ENCODE results near the gene NCAPD2. TPM values are rescaled to one million over a fixed set of nuclear protein-coding genes. Genes with fewer than 3 reads are reported as not detected.

NCAPD2 gene
- total RNA-seq (ENCODE audit: low replicate concordance), result 96.5 and 109 TPM in 2 replicates
- long read RNA-seq, full-length matches to known transcripts, result 13 of 90 reads
- long read RNA-seq, partial matches to known transcripts, result 63 of 90 reads
- long read RNA-seq, other reads (novel, unspliced or antisense), result 14 of 90 reads

DNA sequence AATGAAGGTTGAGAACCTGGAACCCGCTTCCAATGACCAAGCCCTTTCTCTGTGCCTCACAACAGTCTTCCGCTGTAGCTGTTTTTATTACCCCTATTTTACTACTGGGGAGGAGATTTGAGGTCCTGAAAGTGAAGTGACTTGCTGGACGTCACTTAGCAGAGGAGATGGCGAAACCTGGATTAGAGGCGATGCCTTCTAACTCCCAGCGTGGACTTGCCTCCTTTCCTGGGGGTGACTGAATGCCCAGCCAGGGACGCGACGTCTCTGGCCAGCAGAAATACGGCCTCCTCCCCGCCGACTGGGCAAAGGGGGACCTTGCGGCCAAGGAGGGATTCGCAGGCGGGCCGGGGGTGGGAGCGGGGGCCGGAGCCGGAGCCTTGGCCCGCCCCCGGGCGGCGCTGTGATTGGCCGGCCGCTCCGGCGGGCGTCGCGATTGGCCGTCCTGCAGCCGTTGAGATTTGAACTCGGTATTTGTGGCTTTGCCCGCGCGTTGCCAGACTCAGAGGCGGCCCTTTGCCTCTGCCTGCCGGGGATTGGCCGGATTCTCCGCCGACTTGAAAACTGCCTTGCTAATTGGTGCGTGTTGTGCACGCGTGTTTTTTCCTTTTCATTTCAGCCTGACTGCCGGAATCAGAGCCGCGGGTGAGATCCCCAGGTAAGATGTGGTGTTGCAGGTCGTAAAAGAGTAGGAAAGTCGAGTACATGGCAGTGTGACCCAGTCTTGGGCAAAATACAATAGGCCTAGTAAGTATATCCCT lies at the start of gene NCAPD2:
Gene NCAPD2 (plus strand): TSS at position 606 of the 761 bp plus-strand sequence. CDS start 997 bp downstream, outside the sequence.
- Mint-ChIP-seq H3K27me3 (no peaks in the 10 kb centered on the region), H3K27ac (peak within 1 kb of the TSS; percentile 100), H3K9me3 (no peaks in the 10 kb centered on the region), H3K4me3 (peak within 1 kb of the TSS; percentile 98), H3K4me1 (ENCODE audit: unreplicated experiment) (peaks cover 7% of the 10 kb centered on the region), H3K36me3 (peaks cover 35% of the 10 kb centered on the region)
- peak; percentile 95 for DNase-seq (ENCODE audit: extremely low spot score, unreplicated experiment)
- peak; percentile 71 for TF ChIP-seq CTCF (conservative IDR thresholded peaks at IDR 0.05)

GRCh38 chr12:6444704-6445688 lies 48.9 kb upstream of the NCAPD2 start, which contains the start of gene CD27:
Gene CD27, plus strand, starts transcription at chr12:6444955. Its CDS starts 141 bp downstream, at chr12:6445096.
- DNase-seq (ENCODE audit: extremely low spot score, unreplicated experiment), result no peak
- H3K36me3 Mint-ChIP-seq, result peaks cover 6% of the 10 kb centered on the region

DNA sequence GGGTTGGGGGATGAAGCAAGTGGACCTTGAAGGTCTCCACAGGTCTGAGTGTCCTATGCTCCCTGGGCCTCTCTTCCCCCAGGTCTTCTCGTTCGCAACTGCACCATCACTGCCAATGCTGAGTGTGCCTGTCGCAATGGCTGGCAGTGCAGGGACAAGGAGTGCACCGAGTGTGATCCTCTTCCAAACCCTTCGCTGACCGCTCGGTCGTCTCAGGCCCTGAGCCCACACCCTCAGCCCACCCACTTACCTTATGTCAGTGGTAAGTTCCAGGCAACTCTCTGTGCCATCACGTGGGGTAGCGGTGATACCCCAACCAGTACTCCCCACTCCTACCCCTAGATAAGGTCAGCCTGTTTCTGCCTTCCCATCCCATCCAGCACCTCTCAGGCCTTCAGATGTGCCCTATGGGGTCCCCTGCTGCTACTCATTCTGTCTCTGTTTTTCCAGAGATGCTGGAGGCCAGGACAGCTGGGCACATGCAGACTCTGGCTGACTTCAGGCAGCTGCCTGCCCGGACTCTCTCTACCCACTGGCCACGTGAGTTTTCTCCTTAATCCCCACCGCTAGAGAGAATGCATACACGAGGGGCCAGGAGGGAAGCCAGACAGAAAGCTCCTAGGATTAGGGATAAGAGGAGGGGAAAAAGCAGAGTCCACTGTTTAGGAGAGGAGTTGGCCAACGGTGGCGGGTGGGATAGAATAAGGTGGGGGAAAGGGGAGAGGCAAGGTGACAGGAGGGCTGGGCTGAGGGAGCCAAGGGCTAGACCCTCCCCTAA lies 43.6 kb upstream of the NCAPD2 start:
- H3K9me3 Mint-ChIP-seq, result no peaks in the 10 kb centered on the region
- H3K4me3 Mint-ChIP-seq, result peak overlapping the region; percentile 90
- no peak for TF ChIP-seq CTCF (conservative IDR thresholded peaks at IDR 0.05)
- H3K4me1 Mint-ChIP-seq (ENCODE audit: unreplicated experiment), result peaks cover 25% of the 10 kb centered on the region
- H3K27me3 Mint-ChIP-seq, result no peaks in the 10 kb centered on the region
- DNase-seq (ENCODE audit: extremely low spot score, unreplicated experiment), result no peak
- H3K27ac Mint-ChIP-seq, result peak overlapping the region; percentile 93
- peaks cover 12% of the 10 kb centered on the region for H3K36me3 Mint-ChIP-seq

More at GRCh38 chr12:6444704-6445688, 48.9 kb upstream of the NCAPD2 start, which contains the start of gene CD27:
- H3K27ac Mint-ChIP-seq, result no peak within 1 kb of the TSS
- no peaks in the 10 kb centered on the region for H3K27me3 Mint-ChIP-seq
- no peak within 1 kb of the TSS for H3K4me3 Mint-ChIP-seq
- H3K9me3 Mint-ChIP-seq, result no peaks in the 10 kb centered on the region
- TF ChIP-seq CTCF (conservative IDR thresholded peaks at IDR 0.05), result no peak
- no peaks in the 10 kb centered on the region for H3K4me1 Mint-ChIP-seq (ENCODE audit: unreplicated experiment)

GRCh38 chr12:6450869-6451347 lies 43.0 kb upstream of the NCAPD2 start:
- no peaks in the 10 kb centered on the region for H3K9me3 Mint-ChIP-seq
- H3K27me3 Mint-ChIP-seq, result no peaks in the 10 kb centered on the region
- H3K36me3 Mint-ChIP-seq, result peaks cover 12% of the 10 kb centered on the region
- peak overlapping the region; percentile 90 for H3K4me3 Mint-ChIP-seq
- H3K4me1 Mint-ChIP-seq (ENCODE audit: unreplicated experiment), result peaks cover 25% of the 10 kb centered on the region
- H3K27ac Mint-ChIP-seq, result peak overlapping the region; percentile 93
- no peak for TF ChIP-seq CTCF (conservative IDR thresholded peaks at IDR 0.05)
- no peak for DNase-seq (ENCODE audit: extremely low spot score, unreplicated experiment)

Data from type B pancreatic cell (in vitro differentiated cells).